ENCODE results near the gene MAB21L1. TPM values are rescaled to one million over a fixed set of nuclear protein-coding genes. Genes with fewer than 3 reads are reported as not detected.

The MAB21L1 gene
- total RNA-seq, 2 donors from 2014 or later, result 0.52 TPM; not detected in 1

- Histone ChIP-seq H3K9me3 (no peaks in the 10 kb centered on the region), H3K4me1 (no peaks in the 10 kb centered on the region), H3K4me3 (no peak overlapping the region), H3K27ac (no peak overlapping the region), H3K36me3 (replicated peaks in 1 of 2; ENCODE audit: insufficient read depth in 1 of 2, low read depth in 2 of 2) (no peaks in the 10 kb centered on the region), H3K27me3 (no peaks in the 10 kb centered on the region)
- TF ChIP-seq, protein P1, sequence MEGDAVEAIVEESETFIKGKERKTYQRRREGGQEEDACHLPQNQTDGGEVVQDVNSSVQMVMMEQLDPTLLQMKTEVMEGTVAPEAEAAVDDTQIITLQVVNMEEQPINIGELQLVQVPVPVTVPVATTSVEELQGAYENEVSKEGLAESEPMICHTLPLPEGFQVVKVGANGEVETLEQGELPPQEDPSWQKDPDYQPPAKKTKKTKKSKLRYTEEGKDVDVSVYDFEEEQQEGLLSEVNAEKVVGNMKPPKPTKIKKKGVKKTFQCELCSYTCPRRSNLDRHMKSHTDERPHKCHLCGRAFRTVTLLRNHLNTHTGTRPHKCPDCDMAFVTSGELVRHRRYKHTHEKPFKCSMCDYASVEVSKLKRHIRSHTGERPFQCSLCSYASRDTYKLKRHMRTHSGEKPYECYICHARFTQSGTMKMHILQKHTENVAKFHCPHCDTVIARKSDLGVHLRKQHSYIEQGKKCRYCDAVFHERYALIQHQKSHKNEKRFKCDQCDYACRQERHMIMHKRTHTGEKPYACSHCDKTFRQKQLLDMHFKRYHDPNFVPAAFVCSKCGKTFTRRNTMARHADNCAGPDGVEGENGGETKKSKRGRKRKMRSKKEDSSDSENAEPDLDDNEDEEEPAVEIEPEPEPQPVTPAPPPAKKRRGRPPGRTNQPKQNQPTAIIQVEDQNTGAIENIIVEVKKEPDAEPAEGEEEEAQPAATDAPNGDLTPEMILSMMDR (IDR thresholded peaks at IDR 0.05), result no peak
- TF ChIP-seq POLR2A (IDR thresholded peaks at IDR 0.05), result no peak
- ATAC-seq (no peak), DNase-seq (no peak)
- intact Hi-C loops (cut with DNase I), result no loop called here
- 84 to 85% methylated on average over 2 of the region's 2 CpGs for WGBS, 2 donors
Observed at GRCh38 chr13:35481777-35482176, 5.3 kb upstream of the MAB21L1 start.

GRCh38 chr13:35480346-35480745 is 3.9 kb upstream of the MAB21L1 start:
- intact Hi-C loops (cut with DNase I), result no loop called here
- ATAC-seq, result no peak
- no peak for TF ChIP-seq POLR2A (IDR thresholded peaks at IDR 0.05)
- TF ChIP-seq, protein P1 (IDR thresholded peaks at IDR 0.05), result no peak
- DNase-seq, result no peak
- Histone ChIP-seq H3K9me3 (no peaks in the 10 kb centered on the region), H3K27ac (no peak overlapping the region), H3K4me1 (no peaks in the 10 kb centered on the region), H3K36me3 (replicated peaks in 1 of 2; ENCODE audit: insufficient read depth in 1 of 2, low read depth in 2 of 2) (no peaks in the 10 kb centered on the region), H3K4me3 (no peak overlapping the region), H3K27me3 (no peaks in the 10 kb centered on the region)
- whole genome bisulfite sequencing, 2 donors, result 82 to 89% methylated on average over 2 of the region's 2 CpGs

GRCh38 chr13:35479706-35480105 is 3.2 kb upstream of the MAB21L1 start:
- Histone ChIP-seq H3K4me1 (no peaks in the 10 kb centered on the region), H3K36me3 (replicated peaks in 1 of 2; ENCODE audit: insufficient read depth in 1 of 2, low read depth in 2 of 2) (no peaks in the 10 kb centered on the region), H3K27me3 (no peaks in the 10 kb centered on the region), H3K27ac (no peak overlapping the region), H3K9me3 (no peaks in the 10 kb centered on the region), H3K4me3 (no peak overlapping the region)
- WGBS, 2 donors, result 82 to 86% methylated on average over 1 of the region's 1 CpG
- DNase-seq (no peak), ATAC-seq (no peak)
- intact Hi-C loops (cut with DNase I), result no loop called here
- TF ChIP-seq, protein P1 (IDR thresholded peaks at IDR 0.05), result no peak
- no peak for TF ChIP-seq POLR2A (IDR thresholded peaks at IDR 0.05)

DNA sequence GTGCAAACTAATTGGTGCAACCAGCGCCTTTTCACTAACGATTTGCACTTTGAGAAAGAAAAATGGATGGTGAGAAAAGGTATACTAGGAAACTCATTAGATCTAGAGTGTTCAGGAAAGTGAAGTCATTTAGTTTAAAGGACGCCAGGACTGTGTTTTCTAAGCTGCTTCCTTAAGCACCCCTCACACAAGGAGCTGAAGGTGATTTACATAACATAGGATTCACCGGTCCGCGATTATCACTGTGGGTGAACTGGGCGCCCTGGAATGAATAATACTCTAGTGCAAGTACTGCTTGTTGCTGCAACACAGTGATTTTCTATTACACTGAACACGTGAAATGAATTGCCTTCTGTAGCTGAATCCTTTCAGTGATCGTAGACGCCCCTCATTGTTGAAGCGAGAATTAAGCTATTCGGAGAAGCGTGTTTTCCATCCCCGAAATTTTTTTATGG is 2.6 kb upstream of the MAB21L1 start:
- TF ChIP-seq POLR2A (IDR thresholded peaks at IDR 0.05), result no peak
- TF ChIP-seq, protein P1 (IDR thresholded peaks at IDR 0.05), result no peak
- DNase-seq, result no peak
- no peak for ATAC-seq
- 73 to 89% methylated on average over 14 of the region's 14 CpGs for WGBS, 2 donors
- H3K27me3 ChIP-seq, result no peaks in the 10 kb centered on the region
- H3K4me1 ChIP-seq, result no peaks in the 10 kb centered on the region
- no peaks in the 10 kb centered on the region for H3K36me3 ChIP-seq (replicated peaks in 1 of 2; ENCODE audit: insufficient read depth in 1 of 2, low read depth in 2 of 2)
- H3K27ac ChIP-seq, result no peak overlapping the region
- intact Hi-C loops (cut with DNase I), result no loop called here
- H3K9me3 ChIP-seq, result no peaks in the 10 kb centered on the region
- H3K4me3 ChIP-seq, result no peak overlapping the region

DNA sequence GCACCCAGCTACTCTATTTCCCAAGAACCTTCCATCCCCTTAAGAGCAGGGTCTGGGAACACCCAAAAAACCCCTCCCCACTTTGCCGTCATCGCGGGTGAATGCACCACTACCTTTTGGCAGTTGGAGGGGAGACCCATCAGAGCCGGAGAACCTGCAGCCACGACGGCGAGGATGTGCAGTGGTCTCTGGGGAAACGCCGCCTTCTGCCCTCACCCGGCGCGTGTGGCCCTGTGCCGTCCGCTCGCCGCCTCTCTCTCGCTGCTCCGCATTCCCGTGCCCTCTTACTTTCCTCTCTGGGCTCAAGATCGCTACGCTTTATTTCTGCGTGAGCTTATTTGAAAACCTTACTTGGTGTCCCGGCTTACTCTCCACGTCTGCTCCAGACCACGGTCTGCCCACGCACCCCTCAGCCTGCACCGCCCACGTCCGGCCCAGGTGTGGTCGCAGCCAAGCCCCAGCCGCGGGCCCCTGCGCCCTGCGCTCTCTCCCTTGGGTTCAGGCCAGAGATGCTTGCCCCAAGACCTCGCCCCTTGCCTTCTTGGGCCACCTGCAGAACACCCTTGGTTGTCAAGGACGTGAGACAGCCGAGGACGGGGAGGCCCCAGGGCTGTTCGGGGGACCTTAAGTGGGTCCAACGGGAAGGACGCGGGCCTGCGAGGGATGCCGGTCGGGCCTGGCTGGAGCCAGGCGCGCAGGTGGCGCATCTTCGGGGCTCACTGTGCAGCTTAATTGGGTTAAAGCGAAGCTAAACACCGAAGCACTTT is 2.0 kb upstream of the MAB21L1 start:
- WGBS, 2 donors, result 61 to 78% methylated on average over 43 to 48 of the region's 51 CpGs
- H3K27me3 ChIP-seq, result no peaks in the 10 kb centered on the region

More for the DNA sequence above, 2.0 kb upstream of the MAB21L1 start:
- TF ChIP-seq, protein P1 (IDR thresholded peaks at IDR 0.05), result no peak
- TF ChIP-seq POLR2A (IDR thresholded peaks at IDR 0.05), result no peak
- DNase-seq (no peak), ATAC-seq (no peak)
- Histone ChIP-seq H3K4me1 (no peaks in the 10 kb centered on the region), H3K9me3 (no peaks in the 10 kb centered on the region), H3K27ac (no peak overlapping the region), H3K4me3 (no peak overlapping the region), H3K36me3 (replicated peaks in 1 of 2; ENCODE audit: insufficient read depth in 1 of 2, low read depth in 2 of 2) (no peaks in the 10 kb centered on the region)
- intact Hi-C loops (cut with DNase I), result no loop called here

Data from body of pancreas (tissue), 4 donors.